H9 (cell line): ENCODE data around the gene GBP5. TPM values are rescaled to one million over a fixed set of nuclear protein-coding genes. Genes with fewer than 3 reads are reported as not detected.

Experiments
- DNase-seq: peaks from one replicate; pipeline ENCODE4 v3.0.0-alpha.2; 2017
- H2AFZ ChIP-seq: one replicate; pipeline ENCODE4 v1.6.1; 2013; ENCODE audit warnings: mild to moderate bottlenecking, low read length, control low read depth, moderate library complexity
- H2AK5ac ChIP-seq: 2 replicates; pipeline ENCODE4 v1.6.1; 2013; ENCODE audit warnings: low read length, control low read depth, mixed read lengths; ENCODE audit not compliant: insufficient read length
- H2BK120ac ChIP-seq: one replicate; pipeline ENCODE4 v1.6.1; 2013; ENCODE audit warnings: low read depth, mild to moderate bottlenecking, low read length, control low read depth, inconsistent platforms; ENCODE audit not compliant: poor library complexity, severe bottlenecking
- H2BK12ac ChIP-seq: 2 replicates; pipeline ENCODE4 v1.6.1; 2013; ENCODE audit warnings: low read length, control low read depth, mixed read lengths, low read depth; ENCODE audit not compliant: insufficient read length
- H2BK15ac ChIP-seq: 2 replicates; pipeline ENCODE4 v1.6.1; 2013; ENCODE audit warnings: low read depth, low read length, control low read depth
- H2BK20ac ChIP-seq: one replicate; pipeline ENCODE4 v1.6.1; 2013; ENCODE audit warnings: low read depth, mild to moderate bottlenecking, low read length, control low read depth, inconsistent platforms; ENCODE audit not compliant: poor library complexity, severe bottlenecking
- H2BK5ac ChIP-seq: 2 replicates; pipeline ENCODE4 v1.6.1; 2013; ENCODE audit warnings: low read length, control low read depth, mixed read lengths; ENCODE audit not compliant: insufficient read length
- H3K14ac ChIP-seq: 2 replicates; pipeline ENCODE4 v1.6.1; 2013; ENCODE audit warnings: low read length, control low read depth; ENCODE audit not compliant: insufficient read depth
- H3K18ac ChIP-seq: 2 replicates; pipeline ENCODE4 v1.6.1; 2013; ENCODE audit warnings: low read depth, mild to moderate bottlenecking, mixed read lengths, low read length, control low read depth; ENCODE audit not compliant: insufficient read length
- H3K23ac ChIP-seq: 2 replicates; pipeline ENCODE4 v1.6.1; 2013; ENCODE audit warnings: low read length, control low read depth, mixed read lengths, low read depth; ENCODE audit not compliant: insufficient read length
- H3K23me2 ChIP-seq: 2 replicates; pipeline ENCODE4 v1.6.1; 2013; ENCODE audit warnings: low read depth, mild to moderate bottlenecking, mixed read lengths, low read length, control low read depth; ENCODE audit not compliant: insufficient read length, poor library complexity, severe bottlenecking
- H3K27ac ChIP-seq: 2 replicates; pipeline ENCODE4 v1.5.1; 2013; ENCODE audit warnings: low read length, control low read depth, mixed read lengths, low read depth; ENCODE audit not compliant: insufficient read length
- H3K27me3 ChIP-seq: 2 replicates; pipeline ENCODE4 v1.6.1; 2013; ENCODE audit warnings: low read length, control low read depth, inconsistent platforms; ENCODE audit not compliant: insufficient read depth
- H3K4ac ChIP-seq: 2 replicates; pipeline ENCODE4 v1.6.1; 2013; ENCODE audit warnings: low read depth, mild to moderate bottlenecking, control low read depth, inconsistent platforms, low read length, moderate library complexity
- H3K4me1 ChIP-seq: 2 replicates; pipeline ENCODE4 v1.6.1; 2013; ENCODE audit warnings: low read length, control low read depth, inconsistent platforms; ENCODE audit not compliant: insufficient read depth
- H3K4me2 ChIP-seq: 2 replicates; pipeline ENCODE4 v1.6.1; 2013; ENCODE audit warnings: low read length, control low read depth, mixed read lengths; ENCODE audit not compliant: insufficient read length, insufficient read depth
- H3K56ac ChIP-seq: 2 replicates; pipeline ENCODE4 v1.6.1; 2013; ENCODE audit warnings: low read depth, mild to moderate bottlenecking, mixed read lengths, low read length, control low read depth; ENCODE audit not compliant: insufficient read length
- H3K79me1 ChIP-seq: 2 replicates; pipeline ENCODE4 v1.6.1; 2013; ENCODE audit warnings: low read depth, mild to moderate bottlenecking, moderate library complexity, low read length, control low read depth, inconsistent platforms; ENCODE audit not compliant: insufficient read depth, poor library complexity, severe bottlenecking
- H3K79me2 ChIP-seq: 2 replicates; pipeline ENCODE4 v1.6.1; 2013; ENCODE audit warnings: low read length, control low read depth, inconsistent platforms; ENCODE audit not compliant: insufficient read depth
- H3K9ac ChIP-seq: 2 replicates; pipeline ENCODE4 v1.6.1; 2013; ENCODE audit warnings: low read length, control low read depth, mixed read lengths; ENCODE audit not compliant: insufficient read length; ENCODE audit errors: extremely low read depth
- H3K9me3 ChIP-seq: one replicate; pipeline ENCODE4 v1.6.1; 2013; ENCODE audit warnings: low read depth, low read length, inconsistent platforms; ENCODE audit not compliant: control insufficient read depth
- H3T11ph ChIP-seq: one replicate; pipeline ENCODE4 v1.6.1; 2013; ENCODE audit warnings: mild to moderate bottlenecking, low read length, control low read depth, inconsistent platforms
- H4K20me1 ChIP-seq: one replicate; pipeline ENCODE4 v1.6.1; 2013; ENCODE audit not compliant: control insufficient read depth, insufficient read length, insufficient read depth
- H4K5ac ChIP-seq: 2 replicates; pipeline ENCODE4 v1.6.1; 2013; ENCODE audit warnings: low read depth, mild to moderate bottlenecking, mixed read lengths, low read length, control low read depth; ENCODE audit not compliant: insufficient read length
- H4K8ac ChIP-seq: replicated peaks from 2 replicates; pipeline ENCODE4 v1.6.1; 2013; ENCODE audit warnings: low read length, control low read depth, mixed read lengths, low read depth; ENCODE audit not compliant: insufficient read length
- H4K91ac ChIP-seq: 2 replicates; pipeline ENCODE4 v1.6.1; 2013; ENCODE audit warnings: low read depth, mild to moderate bottlenecking, moderate library complexity, mixed read lengths, low read length, control low read depth; ENCODE audit not compliant: insufficient read length
- H3K27ac Mint-ChIP-seq, 3 experiments: 2 replicates in 2 of 3; 3 replicates in 1 of 3; pipeline ENCODE4 v1.8.0; 2020 to 2021; ENCODE audit warnings: mixed read lengths in 3 of 3, mild to moderate bottlenecking in 1 of 3, moderate library complexity in 1 of 3
- H3K27me3 Mint-ChIP-seq: 2 replicates; pipeline ENCODE4 v1.8.0; 2021; ENCODE audit warnings: low read depth, mild to moderate bottlenecking, moderate library complexity, mixed read lengths
- H3K36me3 Mint-ChIP-seq, 3 experiments: 2 replicates in 2 of 3; 3 replicates in 1 of 3; pipeline ENCODE4 v1.8.0; 2020 to 2021; ENCODE audit warnings: low read depth in 3 of 3, mixed read lengths in 3 of 3; ENCODE audit not compliant: insufficient read depth in 1 of 3
- H3K4me1 Mint-ChIP-seq, 2 experiments: 2 replicates each; pipeline ENCODE4 v1.8.0; 2020; ENCODE audit warnings: mixed read lengths in 2 of 2
- H3K4me3 Mint-ChIP-seq, 2 experiments: 2 replicates in 1 of 2; 3 replicates in 1 of 2; pipeline ENCODE4 v1.8.0; 2020 to 2021; ENCODE audit warnings: mild to moderate bottlenecking in 2 of 2, mixed read lengths in 2 of 2, moderate library complexity in 1 of 2
- H3K9me3 Mint-ChIP-seq, 2 experiments: 2 replicates in 1 of 2; 3 replicates in 1 of 2; pipeline ENCODE4 v1.8.0; 2020; ENCODE audit warnings: mild to moderate bottlenecking in 2 of 2, mixed read lengths in 2 of 2, moderate library complexity in 1 of 2
- CTCF ChIP-seq: fragments of 200-600 bp; sonication (generic); conservative IDR thresholded peaks from 3 replicates; pipeline ENCODE4 v1.8.0; 2021; ENCODE audit warnings: antibody characterized with exemption, mild to moderate bottlenecking
- WGBS: extraction: QIAGEN DNeasy Blood & Tissue Kit; methylation state at CpG from one replicate; pipeline ENCODE4 v1.1.7; 2013; ENCODE audit warnings: missing lambda C conversion rate, low lambda C conversion rate, mixed read lengths; ENCODE audit not compliant: insufficient read length; ENCODE audit errors: extremely low coverage; 5-methylcytosine and 5-hydroxymethylcytosine counted together
- total RNA-seq: library from RNA; stranded (reverse); gene quantifications from 2 replicates; pipeline ENCODE4 v1.2.1, GENCODE V29; 2021

Gene GBP5
- total RNA-seq, 1 experiment from 2014 or later, result not detected

- no peak overlapping the region for H3K18ac ChIP-seq
- no peak overlapping the region for H3K14ac ChIP-seq
- Mint-ChIP-seq H3K4me1 (0 out of 4 replicates have a peak, but pooled peaks cover 0 to 2% of the 10 kb centered on the region in 2 experiments), H3K9me3 (peaks cover 6 to 11% of the 10 kb centered on the region in 2 experiments), H3K27ac (no peak overlapping the region), H3K36me3 (no peaks in the 10 kb centered on the region; a peak in 3 of 7 replicates), H3K4me3 (no peak overlapping the region), H3K27me3 (no peaks in the 10 kb centered on the region)
- WGBS, result no CpG with 5 or more reads among the region's 1 CpG
- H4K8ac ChIP-seq, result no peak overlapping the region
- H2AFZ ChIP-seq, result no peak overlapping the region
- H2BK120ac ChIP-seq, result no peak overlapping the region
- no peaks in the 10 kb centered on the region for H3K4me1 ChIP-seq
- no peak overlapping the region for H3K4me2 ChIP-seq
- H4K91ac ChIP-seq, result no peak overlapping the region
- no peaks in the 10 kb centered on the region for H3K27me3 ChIP-seq
- no peak overlapping the region for H2BK15ac ChIP-seq
- H3K9me3 ChIP-seq, result no peaks in the 10 kb centered on the region
- no peak overlapping the region for H3T11ph ChIP-seq
- no peak overlapping the region for H2BK5ac ChIP-seq
- H3K79me2 ChIP-seq, result no peaks in the 10 kb centered on the region
- no peak overlapping the region for H3K9ac ChIP-seq
- H3K27ac ChIP-seq, result no peak overlapping the region
- H3K79me1 ChIP-seq, result no peaks in the 10 kb centered on the region
- no peak overlapping the region for H2BK12ac ChIP-seq
- no peak overlapping the region for H4K5ac ChIP-seq
- H3K4ac ChIP-seq, result no peak overlapping the region
- TF ChIP-seq CTCF, result no peak
- H2AK5ac ChIP-seq, result no peak overlapping the region
- no peak overlapping the region for H3K23ac ChIP-seq
- H3K56ac ChIP-seq, result no peak overlapping the region
- no peak overlapping the region for H2BK20ac ChIP-seq
- H4K20me1 ChIP-seq, result no peaks in the 10 kb centered on the region
- DNase-seq, result no peak
- H3K23me2 ChIP-seq, result no peaks in the 10 kb centered on the region
Measured at GRCh38 chr1:89295187-89295586, 22.5 kb upstream of the GBP5 start.
